H1 (cell line): Measurements from ENCODE around the gene C19orf85. TPM values are rescaled to one million over a fixed set of nuclear protein-coding genes. Genes with fewer than 3 reads are reported as not detected.

Experiments
- ASH2L ChIP-seq: fragments of 200-600, 300-600 bp; sonication (generic); IDR thresholded peaks from one replicate; pipeline ENCODE4 v1.7.1; 2017; ENCODE audit warnings: low read length
- BRCA1 ChIP-seq: IDR thresholded peaks from 2 replicates; pipeline ENCODE4 v1.6.1; 2012; ENCODE audit warnings: low read depth, low read length, improper control_type of control experiment
- CHD2 ChIP-seq: IDR thresholded peaks from 2 replicates; pipeline ENCODE4 v1.6.1; 2012; ENCODE audit warnings: low read length, improper control_type of control experiment
- CTBP2 ChIP-seq: IDR thresholded peaks from 2 replicates; pipeline ENCODE4 v1.7.0; 2011; ENCODE audit warnings: borderline replicate concordance, mild to moderate bottlenecking, moderate library complexity, mixed read lengths, low read length; ENCODE audit not compliant: insufficient read depth, insufficient read length
- CTCF ChIP-seq, 3 experiments: IDR thresholded peaks; 1 replicate in 2 of 3; 2 replicates in 1 of 3; pipeline versions ENCODE4 v1.5.1 to v1.6.1; 2011; ENCODE audit warnings: low read length in 3 of 3, mild to moderate bottlenecking in 3 of 3, inconsistent platforms in 2 of 3, low read depth in 1 of 3, moderate library complexity in 1 of 3; ENCODE audit not compliant: insufficient read depth in 1 of 3; ENCODE audit errors: control extremely low read depth in 1 of 3
- EGR1 ChIP-seq: IDR thresholded peaks from 2 replicates; pipeline ENCODE4 v1.6.1; 2011; ENCODE audit warnings: low read depth, low read length, borderline replicate concordance
- EP300 ChIP-seq, 2 experiments: IDR thresholded peaks; 1 replicate in 1 of 2; 2 replicates in 1 of 2; pipeline ENCODE4 v1.6.1; 2011 to 2012; ENCODE audit warnings: low read depth in 2 of 2, low read length in 2 of 2, mild to moderate bottlenecking in 2 of 2, borderline replicate concordance in 1 of 2, inconsistent platforms in 1 of 2, moderate library complexity in 1 of 2
- GABPA ChIP-seq: IDR thresholded peaks from 2 replicates; pipeline ENCODE4 v1.6.1; 2011; ENCODE audit warnings: mild to moderate bottlenecking, low read length, moderate library complexity, borderline replicate concordance; ENCODE audit not compliant: insufficient read depth
- JUND ChIP-seq: IDR thresholded peaks from 2 replicates; pipeline ENCODE4 v1.6.1; 2011; ENCODE audit warnings: mild to moderate bottlenecking, improper control_type of control experiment, low read length
- MAFK ChIP-seq: IDR thresholded peaks from 2 replicates; pipeline ENCODE4 v1.6.1; 2012; ENCODE audit warnings: low read depth, mild to moderate bottlenecking, improper control_type of control experiment, low read length
- NRF1 ChIP-seq: IDR thresholded peaks from 2 replicates; pipeline ENCODE4 v1.6.1; 2011; ENCODE audit warnings: mild to moderate bottlenecking, low read depth, low read length, improper control_type of control experiment
- RBBP5 ChIP-seq: IDR thresholded peaks from 2 replicates; pipeline ENCODE4 v1.7.1; 2012; ENCODE audit warnings: low read depth, mild to moderate bottlenecking, inconsistent platforms, low read length, moderate library complexity, borderline replicate concordance
- RFX5 ChIP-seq: IDR thresholded peaks from 2 replicates; pipeline ENCODE4 v1.6.1; 2011; ENCODE audit warnings: low read depth, low read length, improper control_type of control experiment, borderline replicate concordance
- SIN3A ChIP-seq, 2 experiments: IDR thresholded peaks in 1 of 2; conservative IDR thresholded peaks in 1 of 2; 2 replicates each; pipeline ENCODE4 v1.6.1; 2011 to 2012; ENCODE audit warnings: low read length in 2 of 2, improper control_type of control experiment in 1 of 2, low read depth in 1 of 2, mild to moderate bottlenecking in 1 of 2
- SIRT6 ChIP-seq: IDR thresholded peaks from one replicate; pipeline ENCODE4 v1.7.1; 2012; ENCODE audit warnings: low read length, inconsistent platforms
- SIX5 ChIP-seq: IDR thresholded peaks from 2 replicates; pipeline ENCODE4 v1.6.1; 2011; ENCODE audit warnings: mild to moderate bottlenecking, low read depth, low read length
- SP2 ChIP-seq: IDR thresholded peaks from 2 replicates; pipeline ENCODE4 v1.6.1; 2012; ENCODE audit warnings: mild to moderate bottlenecking, low read length, inconsistent platforms
- SP4 ChIP-seq: IDR thresholded peaks from 2 replicates; pipeline ENCODE4 v1.6.1; 2012; ENCODE audit warnings: low read length, inconsistent platforms
- SRF ChIP-seq: IDR thresholded peaks from 2 replicates; pipeline ENCODE4 v1.6.1; 2011; ENCODE audit warnings: mild to moderate bottlenecking, low read depth, low read length, moderate library complexity
- TBP ChIP-seq: IDR thresholded peaks from 2 replicates; pipeline ENCODE4 v1.6.1; 2011; ENCODE audit warnings: low read depth, low read length, improper control_type of control experiment
- polyA plus RNA-seq, 7 experiments: library from polyadenylated mRNA; depleted of rRNA in 3 of 7; stranded (reverse) in 5 of 7; unstranded in 2 of 7; fragments of >200 nt in 5 of 7; fragments of 200-250 nt in 2 of 7; gene quantifications; 1 replicate in 5 of 7; 2 replicates in 1 of 7; 4 replicates in 1 of 7; pipeline versions ENCODE4 v1.2.1 to v1.2.3, GENCODE V29; 2011 to 2013; ENCODE audit warnings: missing spikeins in 2 of 7, mixed read lengths in 2 of 7
- total RNA-seq: library from RNA; stranded (reverse); fragmentation: NEBNext Ultra II Directional; extraction: Animal tissue kit (Norgen Biotek cat#: 25700); gene quantifications from 2 replicates; pipeline ENCODE4 v1.2.1, GENCODE V29; 2021
- TF ChIP-seq, protein P1 (sequence below): IDR thresholded peaks from 2 replicates; pipeline ENCODE4 v1.6.1; 2011; ENCODE audit warnings: low read length, improper control_type of control experiment

The C19orf85 gene
- total and polyA plus RNA-seq, 2 of the 8 experiments (the other 6 are each of a cell fraction or from before 2014, with no cell fraction given) = 2.2 to 3.2 TPM

GRCh38 chr19:55467236-55468053 lies 2.9 kb upstream of the C19orf85 start (continued):
- peak; percentile 87 to 93 (median 89) for TF ChIP-seq CTCF (IDR thresholded peaks at IDR 0.05; ENCODE audit: control extremely low read depth in 1 of 3, insufficient read depth in 1 of 3, low read depth in 1 of 3, low read length in 3 of 3)
- TF ChIP-seq SIX5 = no peak
- TF ChIP-seq JUND = no peak
- no peak for TF ChIP-seq SP2
- TF ChIP-seq SIN3A (conservative IDR thresholded peaks at IDR 0.05 in 1 of 2, IDR thresholded peaks at IDR 0.05 in 1 of 2; ENCODE audit: low read depth in 1 of 2, low read length in 2 of 2) = peak in 1 of 2 experiments; percentile 89; a peak in 2 of 4 replicates
- no peak for TF ChIP-seq RBBP5
- TF ChIP-seq MAFK = no peak
- no peak for TF ChIP-seq NRF1
- 0 out of 2 replicates have a peak, but pooled peaks have one; percentile 65 for TF ChIP-seq GABPA
- TF ChIP-seq, protein P1, sequence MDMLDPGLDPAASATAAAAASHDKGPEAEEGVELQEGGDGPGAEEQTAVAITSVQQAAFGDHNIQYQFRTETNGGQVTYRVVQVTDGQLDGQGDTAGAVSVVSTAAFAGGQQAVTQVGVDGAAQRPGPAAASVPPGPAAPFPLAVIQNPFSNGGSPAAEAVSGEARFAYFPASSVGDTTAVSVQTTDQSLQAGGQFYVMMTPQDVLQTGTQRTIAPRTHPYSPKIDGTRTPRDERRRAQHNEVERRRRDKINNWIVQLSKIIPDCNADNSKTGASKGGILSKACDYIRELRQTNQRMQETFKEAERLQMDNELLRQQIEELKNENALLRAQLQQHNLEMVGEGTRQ = no peak
- TF ChIP-seq EP300 (IDR thresholded peaks at IDR 0.05; ENCODE audit: borderline replicate concordance in 1 of 2, low read depth in 2 of 2, low read length in 2 of 2) = peak in 1 of 2 experiments; percentile 63; a peak in 1 of 3 replicates
- TF ChIP-seq SIRT6 = no peak
- TF ChIP-seq TBP = no peak; the same call in 1 of the 2 replicates
- no peak for TF ChIP-seq CHD2
- no peak for TF ChIP-seq SP4
- no peak for TF ChIP-seq EGR1
- TF ChIP-seq CTBP2 = no peak
- TF ChIP-seq RFX5 = no peak; the same call in 1 of the 2 replicates
- no peak for TF ChIP-seq ASH2L
- no peak for TF ChIP-seq SRF
- no peak for TF ChIP-seq BRCA1
